Bronchial epithelial cell (primary cell): ENCODE results near the gene BCAS3. TPM values are rescaled to one million over a fixed set of nuclear protein-coding genes. Genes with fewer than 3 reads are reported as not detected.

Experiments used
- DNase-seq: peaks from one replicate; pipeline ENCODE4 v3.0.0-alpha.2; 2010; ENCODE audit warnings: low read depth
- FAIRE-seq: peaks from 2 replicates; lab custom pipeline; 2011; peaks lifted over from hg19 to GRCh38; lab: Jason Lieb, UNC
- H3K27me3 ChIP-seq: 2 replicates; pipeline ENCODE4 v1.5.1; 2011; ENCODE audit warnings: low read length; ENCODE audit not compliant: control insufficient read depth, insufficient read depth
- H3K36me3 ChIP-seq: 2 replicates; pipeline ENCODE4 v1.5.1; 2011; ENCODE audit warnings: low read length; ENCODE audit not compliant: control insufficient read depth, insufficient read depth
- H3K4me3 ChIP-seq: 2 replicates; pipeline ENCODE4 v1.5.1; 2011; ENCODE audit warnings: mild to moderate bottlenecking, low read depth, low read length, control low read depth
- total RNA-seq: library from RNA; depleted of rRNA; stranded (reverse); fragments of >200 nt; gene quantifications from 2 replicates; pipeline ENCODE4 v1.2.1, GENCODE V29; 2014
- TF ChIP-seq, protein P1 (sequence below): IDR thresholded peaks from 2 replicates; pipeline ENCODE4 v1.5.1; 2011; ENCODE audit warnings: mild to moderate bottlenecking, moderate library complexity, low read length, control low read depth, inconsistent platforms; ENCODE audit not compliant: insufficient read depth, severe bottlenecking

The BCAS3 gene
- total RNA-seq, 1 donor from 2014 or later = 10.3 TPM

DNA sequence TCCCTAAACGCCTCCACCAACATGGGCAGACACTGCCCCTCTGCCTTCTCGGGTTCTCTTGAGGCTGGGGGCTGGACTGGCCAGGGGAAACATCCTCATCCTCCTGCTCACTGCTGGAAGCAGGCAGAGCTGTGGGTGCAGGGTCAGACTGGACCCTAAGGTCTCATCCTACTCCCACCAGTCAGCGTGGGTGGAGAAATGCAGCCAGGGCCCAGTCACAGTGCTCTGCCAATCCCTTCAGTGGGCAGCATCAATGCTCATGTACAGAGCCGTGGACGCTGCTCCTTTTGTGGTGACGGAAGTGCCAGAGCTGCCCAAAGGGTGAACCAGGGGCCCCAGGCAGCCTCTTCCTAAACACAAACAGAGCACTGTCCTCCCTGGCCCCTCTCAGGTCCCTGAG lies 708.6 kb downstream of the BCAS3 start:
- H3K4me3 ChIP-seq = no peak overlapping the region
- H3K27me3 ChIP-seq = no peaks in the 10 kb centered on the region
- DNase-seq (no peak), FAIRE-seq (no peak)
- TF ChIP-seq, protein P1, sequence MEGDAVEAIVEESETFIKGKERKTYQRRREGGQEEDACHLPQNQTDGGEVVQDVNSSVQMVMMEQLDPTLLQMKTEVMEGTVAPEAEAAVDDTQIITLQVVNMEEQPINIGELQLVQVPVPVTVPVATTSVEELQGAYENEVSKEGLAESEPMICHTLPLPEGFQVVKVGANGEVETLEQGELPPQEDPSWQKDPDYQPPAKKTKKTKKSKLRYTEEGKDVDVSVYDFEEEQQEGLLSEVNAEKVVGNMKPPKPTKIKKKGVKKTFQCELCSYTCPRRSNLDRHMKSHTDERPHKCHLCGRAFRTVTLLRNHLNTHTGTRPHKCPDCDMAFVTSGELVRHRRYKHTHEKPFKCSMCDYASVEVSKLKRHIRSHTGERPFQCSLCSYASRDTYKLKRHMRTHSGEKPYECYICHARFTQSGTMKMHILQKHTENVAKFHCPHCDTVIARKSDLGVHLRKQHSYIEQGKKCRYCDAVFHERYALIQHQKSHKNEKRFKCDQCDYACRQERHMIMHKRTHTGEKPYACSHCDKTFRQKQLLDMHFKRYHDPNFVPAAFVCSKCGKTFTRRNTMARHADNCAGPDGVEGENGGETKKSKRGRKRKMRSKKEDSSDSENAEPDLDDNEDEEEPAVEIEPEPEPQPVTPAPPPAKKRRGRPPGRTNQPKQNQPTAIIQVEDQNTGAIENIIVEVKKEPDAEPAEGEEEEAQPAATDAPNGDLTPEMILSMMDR = no peak
- H3K36me3 ChIP-seq = no peaks in the 10 kb centered on the region

DNA sequence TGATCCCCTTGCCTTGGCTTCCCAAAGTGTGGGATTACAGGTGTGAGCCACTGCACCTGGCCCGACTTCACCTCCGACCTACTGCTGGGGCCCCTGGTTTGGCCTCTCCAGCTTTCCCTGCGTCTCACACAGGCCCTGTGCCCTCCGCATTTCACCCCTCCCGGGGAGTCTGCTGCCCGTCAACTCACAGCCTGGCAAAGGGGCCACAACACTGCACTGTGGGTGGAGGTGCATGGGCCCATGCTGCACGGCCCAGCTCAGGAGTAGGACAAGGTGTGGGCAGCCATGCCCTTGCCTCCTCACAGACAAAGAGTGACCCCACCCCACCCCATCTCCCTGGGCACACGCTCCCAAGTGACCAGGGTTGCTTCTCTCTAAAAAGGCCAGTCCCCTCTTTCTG lies 709.4 kb downstream of the BCAS3 start:
- Histone ChIP-seq H3K4me3 (no peak overlapping the region), H3K36me3 (no peaks in the 10 kb centered on the region), H3K27me3 (no peaks in the 10 kb centered on the region)
- no peak for FAIRE-seq
- TF ChIP-seq, protein P1 = no peak
- no peak for DNase-seq

DNA sequence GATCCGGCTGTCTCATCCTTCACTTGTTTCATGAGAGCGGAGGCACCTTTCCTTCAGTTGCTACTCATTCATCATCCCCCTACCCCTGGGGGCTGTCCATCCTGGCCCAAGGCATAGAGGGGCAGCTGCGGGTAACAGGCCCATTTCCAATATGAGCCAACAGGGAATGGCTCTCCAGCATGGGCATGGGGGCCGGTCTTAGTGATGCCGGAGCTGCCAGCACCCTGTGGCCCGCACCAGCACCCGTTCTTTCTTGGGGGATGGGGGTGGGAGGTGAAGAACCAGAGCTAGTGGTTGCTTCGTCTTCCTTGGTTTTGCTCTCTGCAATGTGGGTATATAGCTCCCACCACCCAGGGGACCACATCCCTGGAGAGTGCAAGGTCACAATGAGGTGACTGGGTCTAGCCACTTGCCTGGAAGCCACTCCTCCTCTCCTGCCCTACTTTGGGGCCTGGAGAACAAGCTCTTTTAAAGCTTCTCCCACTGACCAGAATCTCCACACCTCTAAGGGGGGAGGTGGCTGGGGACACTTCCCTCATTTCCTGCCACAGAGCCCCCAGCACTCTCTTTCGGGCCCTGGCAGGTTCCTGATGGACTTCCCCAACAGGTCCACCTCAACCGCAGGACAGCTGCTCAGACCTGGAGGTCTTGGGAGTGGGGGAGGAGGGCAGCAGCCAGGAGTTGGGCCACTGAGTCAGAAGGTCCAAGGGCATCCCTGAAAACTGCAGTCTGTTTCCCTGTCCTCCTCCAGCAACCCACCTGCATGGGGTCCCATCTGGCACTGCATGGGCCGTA lies 710.1 kb downstream of the BCAS3 start:
- TF ChIP-seq, protein P1 = no peak
- H3K27me3 ChIP-seq = no peaks in the 10 kb centered on the region
- no peaks in the 10 kb centered on the region for H3K36me3 ChIP-seq
- H3K4me3 ChIP-seq = no peak overlapping the region
- FAIRE-seq (no peak), DNase-seq (no peak)

DNA sequence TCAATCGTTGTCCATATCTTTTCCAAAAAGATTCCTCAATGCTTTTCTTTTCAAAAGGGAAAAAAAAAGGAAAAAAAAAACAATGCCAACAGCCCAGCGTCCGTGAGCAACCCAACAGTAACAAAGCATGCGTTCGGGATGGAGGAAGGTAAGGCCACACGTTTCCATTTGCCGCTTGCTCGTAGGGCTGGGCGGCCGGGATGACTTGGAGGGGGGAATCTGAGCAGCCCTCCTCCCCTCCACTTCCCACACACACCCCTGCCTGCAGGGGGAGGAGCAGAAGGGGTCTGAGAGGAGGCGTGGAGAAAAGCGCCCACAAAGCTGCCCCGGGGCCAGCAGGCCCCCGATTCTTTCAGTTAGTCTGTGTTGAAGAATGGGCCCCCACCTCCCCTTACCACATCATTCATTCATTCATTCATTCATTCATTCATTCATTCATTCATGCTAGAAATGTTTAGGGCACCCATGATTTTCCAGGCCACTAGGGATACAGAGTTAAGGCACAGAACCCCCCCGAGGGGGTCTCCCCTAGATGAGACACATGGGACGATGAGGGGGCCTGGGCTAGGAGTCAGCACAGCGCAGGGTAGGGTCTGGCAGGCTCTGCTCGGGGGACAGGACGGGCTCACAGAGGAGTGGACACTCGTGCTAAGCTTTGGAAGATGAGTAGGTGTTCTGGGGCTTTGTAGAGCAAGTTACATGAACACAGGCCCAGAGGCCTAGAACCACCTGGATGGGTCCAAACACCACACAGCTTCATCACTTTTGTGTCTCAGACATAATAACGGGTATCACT lies 711.1 kb downstream of the BCAS3 start:
- TF ChIP-seq, protein P1 = no peak
- FAIRE-seq = no peak
- no peaks in the 10 kb centered on the region for H3K36me3 ChIP-seq

DNA sequence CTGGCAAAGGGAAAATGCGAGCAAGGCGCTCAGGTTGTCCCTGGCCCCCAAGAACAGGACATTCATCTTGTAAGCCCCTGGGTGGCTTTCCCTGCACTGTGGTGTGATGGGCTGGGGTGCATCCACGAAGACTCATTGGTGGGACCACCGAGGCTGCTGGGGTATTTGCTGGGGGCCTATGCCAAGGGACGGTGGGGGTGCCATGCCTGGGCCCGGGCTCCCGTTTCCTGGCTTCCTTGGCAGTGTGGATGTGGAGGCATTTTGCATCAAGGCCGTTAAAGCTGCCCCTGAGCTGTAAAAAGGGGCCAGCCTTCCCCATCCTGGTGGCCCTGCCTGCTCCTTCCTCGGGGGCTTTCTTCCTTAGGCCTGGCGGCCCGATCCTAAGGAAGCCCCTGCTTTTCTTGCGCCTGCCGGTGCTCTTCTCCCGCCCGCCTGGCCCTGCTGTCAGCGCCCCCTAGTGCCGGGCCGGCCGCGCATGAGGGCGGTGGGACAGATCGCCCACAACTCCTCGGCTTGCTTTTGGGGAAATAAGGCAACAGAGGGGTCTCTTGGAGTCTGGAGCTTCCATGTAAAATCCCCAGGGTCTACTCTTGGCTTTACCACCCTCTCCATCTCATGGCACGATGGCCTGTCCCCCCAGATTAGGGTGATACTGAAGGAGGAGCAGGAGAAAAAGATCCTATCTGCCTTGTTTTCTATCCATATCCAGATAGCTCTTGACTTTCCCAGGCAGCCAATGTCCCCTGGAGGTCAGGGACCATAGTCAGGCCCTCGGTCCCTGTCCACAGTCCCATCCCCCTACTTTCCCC lies 712.2 kb downstream of the BCAS3 start:
- H3K27me3 ChIP-seq = peaks cover 3% of the 10 kb centered on the region
- DNase-seq = no peak
- no peaks in the 10 kb centered on the region for H3K36me3 ChIP-seq
- no peak for FAIRE-seq
- no peak overlapping the region for H3K4me3 ChIP-seq
- TF ChIP-seq, protein P1 = peak; percentile 84

More for the DNA sequence above, 711.1 kb downstream of the BCAS3 start:
- Histone ChIP-seq H3K4me3 (no peak overlapping the region), H3K27me3 (no peaks in the 10 kb centered on the region)
- DNase-seq = no peak
